ENCODE measurements around the gene VAC14.
"Not testable (repeated sequence)": the region's sequence is repeated elsewhere in the genome, so short reads cannot be mapped to it uniquely, and the experiment has no call there.

Gene VAC14

DNA sequence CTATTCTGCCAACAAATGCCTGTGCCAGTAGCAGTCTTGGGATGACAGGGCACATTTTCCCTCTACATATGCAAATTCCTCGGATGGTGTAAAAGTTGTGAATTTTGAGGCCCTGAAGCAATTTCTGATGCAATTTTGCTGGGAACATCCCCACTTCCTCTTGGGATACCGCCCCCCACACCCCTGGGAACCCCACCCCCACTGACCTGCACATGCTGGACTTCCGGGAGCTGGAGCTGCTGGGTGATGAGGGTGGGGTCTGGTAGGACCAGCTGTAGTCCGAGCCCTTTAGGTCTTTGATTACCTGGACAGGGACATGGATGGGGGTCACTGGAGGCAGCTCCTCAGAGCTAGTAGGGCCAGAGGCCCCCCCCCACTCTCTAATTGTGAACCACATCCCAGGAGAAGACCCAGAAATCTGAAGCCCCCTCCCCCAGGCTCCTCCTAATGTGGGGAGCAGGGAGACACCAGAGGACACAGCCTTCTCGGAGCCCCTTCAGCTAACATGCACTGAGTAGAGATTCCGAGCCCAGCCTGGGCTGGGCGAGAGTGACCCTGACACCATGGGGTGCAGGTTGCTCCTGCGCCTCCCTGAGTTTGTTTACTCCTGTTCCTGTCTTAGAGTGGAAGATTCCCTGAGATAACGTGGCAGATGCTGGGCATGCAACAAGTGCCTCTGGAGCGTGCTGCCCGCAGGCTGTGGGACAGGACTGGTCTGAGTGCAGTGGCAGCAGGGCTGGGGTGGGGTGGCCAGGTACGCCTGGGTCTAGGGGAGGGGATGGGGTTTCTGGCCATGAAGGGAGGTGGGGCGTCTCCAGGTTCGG lies 124.1 kb downstream of the VAC14 start:
- TF ChIP-seq, protein P1, sequence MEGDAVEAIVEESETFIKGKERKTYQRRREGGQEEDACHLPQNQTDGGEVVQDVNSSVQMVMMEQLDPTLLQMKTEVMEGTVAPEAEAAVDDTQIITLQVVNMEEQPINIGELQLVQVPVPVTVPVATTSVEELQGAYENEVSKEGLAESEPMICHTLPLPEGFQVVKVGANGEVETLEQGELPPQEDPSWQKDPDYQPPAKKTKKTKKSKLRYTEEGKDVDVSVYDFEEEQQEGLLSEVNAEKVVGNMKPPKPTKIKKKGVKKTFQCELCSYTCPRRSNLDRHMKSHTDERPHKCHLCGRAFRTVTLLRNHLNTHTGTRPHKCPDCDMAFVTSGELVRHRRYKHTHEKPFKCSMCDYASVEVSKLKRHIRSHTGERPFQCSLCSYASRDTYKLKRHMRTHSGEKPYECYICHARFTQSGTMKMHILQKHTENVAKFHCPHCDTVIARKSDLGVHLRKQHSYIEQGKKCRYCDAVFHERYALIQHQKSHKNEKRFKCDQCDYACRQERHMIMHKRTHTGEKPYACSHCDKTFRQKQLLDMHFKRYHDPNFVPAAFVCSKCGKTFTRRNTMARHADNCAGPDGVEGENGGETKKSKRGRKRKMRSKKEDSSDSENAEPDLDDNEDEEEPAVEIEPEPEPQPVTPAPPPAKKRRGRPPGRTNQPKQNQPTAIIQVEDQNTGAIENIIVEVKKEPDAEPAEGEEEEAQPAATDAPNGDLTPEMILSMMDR (conservative IDR thresholded peaks at IDR 0.05), result no peak
- H3K27ac ChIP-seq, result no peak overlapping the region

DNA sequence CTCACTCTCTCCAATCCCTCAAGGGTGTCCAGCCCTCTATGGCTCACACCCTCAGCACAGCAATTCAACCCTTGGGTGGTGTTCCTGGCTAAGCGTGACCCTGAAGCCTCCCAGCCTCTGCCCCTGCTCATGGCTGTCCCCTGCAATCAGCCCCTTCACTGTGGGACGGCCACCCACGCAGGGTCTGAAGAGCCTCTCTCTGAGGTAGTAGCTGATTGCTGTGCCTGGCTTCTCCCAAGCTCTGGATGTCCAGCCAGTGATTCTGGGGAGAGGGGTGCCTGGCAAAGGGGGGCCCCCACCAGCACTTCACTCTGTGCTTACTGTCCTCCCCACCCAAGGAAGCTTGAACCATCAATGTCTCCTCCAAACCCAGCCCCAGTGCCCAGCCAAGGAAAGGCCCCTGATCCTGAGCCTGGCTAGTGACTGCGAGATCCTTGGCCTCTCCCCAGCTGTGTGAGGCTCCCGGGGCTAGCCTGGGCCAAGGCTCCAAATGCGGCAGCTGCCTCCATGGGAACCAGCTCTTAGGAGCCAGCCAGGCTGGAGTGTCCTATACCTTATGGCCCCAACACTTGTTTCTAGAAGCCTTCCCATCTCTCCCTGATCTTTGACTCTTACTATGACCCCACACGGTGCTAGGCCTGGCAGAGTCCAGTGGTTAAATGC lies 125.0 kb downstream of the VAC14 start:
- no peak overlapping the region for H3K27ac ChIP-seq
- TF ChIP-seq, protein P1 (conservative IDR thresholded peaks at IDR 0.05), result no peak

DNA sequence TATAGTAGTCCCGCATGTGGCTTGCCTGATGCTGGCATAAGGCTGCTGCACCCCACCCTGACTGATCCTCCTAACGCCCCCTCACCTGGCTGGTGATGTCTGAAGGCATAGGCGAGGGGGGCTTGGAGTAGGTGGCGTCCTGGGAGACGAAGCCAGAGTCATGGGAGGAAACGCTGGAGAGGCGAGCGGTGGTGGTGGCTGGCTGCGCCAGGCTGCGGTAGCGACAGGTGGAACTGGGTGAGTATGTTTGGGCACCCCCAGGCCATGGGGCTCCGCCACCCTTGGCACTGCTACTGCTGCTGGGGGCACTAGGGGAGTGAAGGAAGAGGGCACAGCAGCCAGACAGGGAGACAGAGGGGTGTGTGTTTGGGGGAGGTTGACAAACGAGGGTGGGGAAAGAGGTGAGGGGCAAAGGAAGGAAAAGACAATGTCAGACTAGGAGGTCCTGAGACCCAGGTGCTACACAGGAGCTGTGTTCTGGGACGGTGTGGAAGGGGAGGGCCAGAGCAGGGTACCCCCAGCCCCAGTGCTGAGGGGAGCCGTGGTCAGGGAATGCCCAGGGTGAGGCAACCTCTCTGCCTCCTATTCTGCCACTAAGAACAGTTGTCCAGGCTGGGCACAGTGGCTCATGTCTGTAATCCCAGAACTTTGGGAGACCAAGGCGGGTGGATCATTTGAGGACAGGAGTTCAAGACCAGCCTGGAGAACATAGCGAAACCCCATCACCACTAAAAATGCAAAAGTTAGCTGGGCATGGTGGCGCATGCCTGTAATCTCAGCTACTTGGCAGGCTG lies 126.5 kb downstream of the VAC14 start:
- TF ChIP-seq, protein P1 (conservative IDR thresholded peaks at IDR 0.05), result no peak
- no peak overlapping the region for H3K27ac ChIP-seq

DNA sequence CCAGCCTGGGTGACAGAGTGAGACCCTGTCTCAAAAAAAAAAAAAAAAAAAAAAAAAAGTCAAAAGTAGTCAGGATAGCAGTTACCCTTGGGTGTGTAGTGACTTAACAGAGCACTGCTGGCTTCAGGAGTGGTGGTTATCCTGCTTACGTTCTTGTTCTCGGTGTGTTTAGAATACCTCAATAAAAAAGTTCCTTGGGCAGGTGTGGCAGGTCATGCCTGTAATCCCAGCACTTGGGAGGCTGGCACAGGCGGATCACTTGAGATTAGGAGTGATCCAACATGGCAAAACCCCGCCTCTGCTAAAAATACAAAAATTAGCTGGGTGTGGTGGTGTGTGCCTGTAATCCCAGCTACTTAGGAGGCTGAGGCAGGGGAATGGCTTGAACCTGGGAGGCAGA lies 130.0 kb downstream of the VAC14 start:
- not testable (repeated sequence) for H3K27ac ChIP-seq

DNA sequence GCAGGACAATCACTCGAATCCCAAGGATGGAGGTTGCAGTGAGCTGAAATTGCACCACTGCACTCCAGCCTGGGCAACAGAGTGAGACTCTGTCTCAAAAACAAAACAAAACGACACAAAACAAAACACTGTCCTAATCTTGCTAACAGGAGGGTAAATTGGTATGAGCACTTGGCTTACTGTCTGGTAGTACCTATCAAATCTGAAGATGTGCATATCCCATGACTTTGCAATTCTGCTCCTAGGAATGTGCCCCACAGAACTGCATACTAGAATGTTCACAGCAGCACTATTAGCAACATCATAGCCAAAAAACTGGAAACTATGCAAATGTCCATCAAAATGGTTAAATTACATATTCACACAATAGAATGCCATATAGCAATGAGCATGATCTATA lies 130.8 kb downstream of the VAC14 start:
- TF ChIP-seq, protein P1 (conservative IDR thresholded peaks at IDR 0.05), result no peak
- H3K27ac ChIP-seq, result no peak overlapping the region

DNA sequence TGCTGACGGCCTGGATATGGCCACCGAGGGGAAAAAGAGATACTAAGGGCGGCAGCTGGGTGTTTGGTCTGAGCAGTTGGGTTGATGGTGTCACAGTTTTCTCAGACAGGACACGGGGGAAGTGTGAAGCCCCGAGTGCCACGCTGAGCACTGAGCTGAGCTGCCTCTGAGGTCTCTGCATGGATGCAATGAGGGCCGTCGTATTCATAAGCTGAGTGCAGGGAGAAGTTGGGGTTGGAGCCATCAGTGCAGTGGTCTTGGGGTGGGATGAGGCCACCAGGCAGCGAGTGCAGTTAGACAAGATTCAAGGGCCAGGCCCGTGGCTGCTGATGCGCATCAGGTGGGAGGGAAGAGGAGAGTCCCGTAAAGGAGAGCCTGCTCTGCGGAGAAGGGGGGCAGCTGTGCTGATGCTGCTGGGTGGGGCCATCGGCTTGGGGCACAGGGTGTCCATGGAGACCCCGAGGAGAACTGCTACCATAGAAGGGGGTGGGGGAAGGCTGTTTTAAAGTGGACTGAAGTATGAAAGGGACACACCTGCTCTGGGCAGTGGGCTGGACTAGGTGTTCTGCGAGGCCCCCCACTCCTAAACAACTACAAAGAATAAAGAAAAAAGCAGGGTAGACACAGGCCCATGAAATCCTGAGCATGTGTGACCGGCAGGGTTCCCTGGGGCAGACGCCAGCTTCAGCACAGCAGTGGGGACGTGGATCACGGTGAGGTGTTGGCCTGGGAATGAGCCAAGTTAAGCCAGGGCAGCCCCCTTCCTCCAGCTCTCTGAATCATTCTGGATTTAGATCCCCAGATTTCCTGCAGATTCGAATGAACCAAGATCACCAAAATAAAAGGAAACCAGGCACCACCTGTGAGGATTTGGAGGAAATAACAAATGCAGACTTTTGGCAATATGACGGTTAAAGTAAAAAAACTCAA lies 134.9 kb downstream of the VAC14 start:
- H3K27ac ChIP-seq, result no peak overlapping the region
- TF ChIP-seq, protein P1 (conservative IDR thresholded peaks at IDR 0.05), result no peak

DNA sequence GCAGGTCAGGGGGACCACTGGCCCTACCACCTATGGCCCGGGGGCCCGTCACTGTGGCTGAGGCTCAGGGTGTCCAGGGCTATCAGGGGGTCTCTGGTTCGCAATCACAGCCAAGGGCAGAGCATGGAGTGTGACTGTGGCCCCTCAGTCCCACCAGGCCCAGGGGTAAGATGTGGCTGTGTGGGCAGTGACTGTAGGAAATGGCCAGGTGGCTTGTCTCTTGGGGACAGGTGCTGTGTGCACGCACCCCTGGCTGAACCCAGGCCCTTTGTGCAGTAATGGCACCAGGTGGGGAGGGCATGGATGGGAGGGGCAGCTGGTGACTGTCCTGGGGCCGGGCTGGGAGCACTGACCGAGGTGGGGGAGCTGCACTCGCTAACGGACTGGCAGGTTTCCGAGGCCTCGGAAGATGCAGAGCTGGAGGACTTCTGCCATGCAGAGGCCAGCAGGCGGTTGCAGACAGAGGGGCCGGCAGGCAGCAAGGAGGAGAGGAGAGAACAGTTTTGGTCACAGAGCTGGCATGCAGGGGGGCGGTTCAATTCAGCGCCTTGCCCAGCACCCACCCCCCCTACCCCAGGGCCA lies 135.8 kb downstream of the VAC14 start:
- no peak overlapping the region for H3K27ac ChIP-seq
- TF ChIP-seq, protein P1 (conservative IDR thresholded peaks at IDR 0.05), result no peak
